ENCODE measurements around the gene NEBL. TPM values are rescaled to one million over a fixed set of nuclear protein-coding genes. Genes with fewer than 3 reads are reported as not detected.

The NEBL gene
- total and polyA plus RNA-seq, 9 of the 15 experiments (the other 6 are each of a cell fraction or from before 2014, with no cell fraction given), result 0.82 to 14.6 (median 9.8) TPM

GRCh38 chr10:20922033-20922432 lies 24.9 kb upstream of the NEBL start:
- no peak for FAIRE-seq
- CTCF ChIA-PET (ENCODE audit: low intra/inter-chr PET ratio), result no interaction called here
- TF ChIP-seq ZNF174 (CRISPR knock-in tag; IDR thresholded peaks at IDR 0.05), result no peak
- no peak for TF ChIP-seq ZBTB12 (CRISPR knock-in tag; IDR thresholded peaks at IDR 0.05)
- no peak for TF ChIP-seq ZNF184 (CRISPR knock-in tag; IDR thresholded peaks at IDR 0.05)
- TF ChIP-seq EGR1 (conservative IDR thresholded peaks at IDR 0.05), result no peak
- TF ChIP-seq ZNF121 (CRISPR knock-in tag; conservative IDR thresholded peaks at IDR 0.05), result no peak
- TF ChIP-seq ZNF592 (IDR thresholded peaks at IDR 0.05), result no peak
- TF ChIP-seq E2F6 (IDR thresholded peaks at IDR 0.05; ENCODE audit: borderline replicate concordance in 1 of 2, extremely low read depth in 1 of 2, insufficient read depth in 1 of 2, insufficient read length in 1 of 2, low read depth in 1 of 2, low read length in 1 of 2, poor library complexity in 1 of 2, severe bottlenecking in 1 of 2), result no peak
- TF ChIP-seq GTF2F1 (IDR thresholded peaks at IDR 0.05; ENCODE audit: low read depth, low read length), result no peak
- TF ChIP-seq BCOR (IDR thresholded peaks at IDR 0.05), result no peak
- TF ChIP-seq TFAP4 (CRISPR knock-in tag; IDR thresholded peaks at IDR 0.05; ENCODE audit: borderline replicate concordance), result no peak
- no peak for TF ChIP-seq SMC3 (conservative IDR thresholded peaks at IDR 0.05; ENCODE audit: insufficient read depth, low read depth, low read length)
- no peak for TF ChIP-seq ZNF644 (tag; IDR thresholded peaks at IDR 0.05; ENCODE audit: low read depth)
- no peak for TF ChIP-seq DNMT1 (IDR thresholded peaks at IDR 0.05)
- no peak for TF ChIP-seq TOE1 (IDR thresholded peaks at IDR 0.05; ENCODE audit: borderline replicate concordance)
- TF ChIP-seq TOE1 (CRISPR knock-in tag; IDR thresholded peaks at IDR 0.05; ENCODE audit: borderline replicate concordance, low read depth), result no peak
- no peak for TF ChIP-seq CCNT2 (IDR thresholded peaks at IDR 0.05; ENCODE audit: borderline replicate concordance, extremely low read depth, insufficient read length, low read depth, low read length)

More at GRCh38 chr10:20922033-20922432, 24.9 kb upstream of the NEBL start:
- DNase-seq (ENCODE audit: extremely low read depth in 1 of 4, low spot score in 3 of 4), result no peak
- Histone ChIP-seq H3K79me2 (ENCODE audit: control insufficient read depth, insufficient read depth, low read length) (no peaks in the 10 kb centered on the region), H3K9me1 (ENCODE audit: control insufficient read depth, insufficient read depth, low read length) (no peaks in the 10 kb centered on the region), H4K20me1 (replicated peaks; ENCODE audit: control insufficient read depth, insufficient read depth, low read length) (no peaks in the 10 kb centered on the region), H3K4me3 (no peak overlapping the region), H3K27ac (ENCODE audit: extremely low read depth, low read depth, low read length) (no peak overlapping the region), H3K9me3 (replicated peaks; ENCODE audit: control insufficient read depth, insufficient read depth, low read depth, low read length) (no peaks in the 10 kb centered on the region), H2AFZ (ENCODE audit: low read depth, low read length) (no peak overlapping the region), H3K36me3 (ENCODE audit: control insufficient read depth, insufficient read depth, low read length) (no peaks in the 10 kb centered on the region), H3K4me1 (replicated peaks in 1 of 2; ENCODE audit: control insufficient read depth in 2 of 2, insufficient read depth in 2 of 2, low read length in 2 of 2) (no peaks in the 10 kb centered on the region), H3K9ac (ENCODE audit: insufficient read depth in 1 of 2, low read depth in 2 of 2, low read length in 2 of 2) (no peak overlapping the region), H3K4me2 (ENCODE audit: insufficient read depth, low read length) (no peak overlapping the region), H3K27me3 (ENCODE audit: control insufficient read depth in 2 of 2, insufficient read depth in 2 of 2, low read length in 2 of 2) (no peaks in the 10 kb centered on the region; a peak in 1 of 5 replicates)
- intact Hi-C loops (cut with micrococcal nuclease) (no loop called here), in situ Hi-C loops (cut with MboI) (no loop called here)
- no TSS peak for BruUV-seq (replicated peaks)
- no peak for ATAC-seq
- WGBS (ENCODE audit: insufficient coverage, low coverage, missing lambda C conversion rate), result 29% methylated on average over 4 of the region's 4 CpGs
- POLR2A ChIA-PET, result interaction anchor here (0.6 kb wide), 1 partner anchor 8 kb away, joined by 3 read pairs; no protein-coding TSS in a partner anchor
